ENCODE results near the gene TMEM45A. TPM values are rescaled to one million over a fixed set of nuclear protein-coding genes. Genes with fewer than 3 reads are reported as not detected.

TMEM45A gene
- total RNA-seq, 1 experiment from 2014 or later = 6.6 TPM

- Mint-ChIP-seq H3K4me3 (no peak overlapping the region), H3K36me3 (peaks cover 8% of the 10 kb centered on the region), H3K4me1 (peaks cover 5% of the 10 kb centered on the region; the same call in 1 of the 2 replicates), H3K27ac (no peak overlapping the region; the same call in 1 of the 2 replicates), H3K9me3 (peaks cover 14% of the 10 kb centered on the region), H3K27me3 (ENCODE audit: low read depth) (peaks cover 3% of the 10 kb centered on the region)
- ATAC-seq (no peak), DNase-seq (ENCODE audit: low spot score) (no peak)
- ChIA-PET CTCF (interaction anchor here (1.9 kb wide), 1 partner anchor 19 kb away, joined by 7 read pairs; no protein-coding TSS in a partner anchor), POLR2A (no interaction called here)
- TF ChIP-seq ATF1 (CRISPR knock-in tag; IDR thresholded peaks at IDR 0.05) (no peak), GABPB1 (CRISPR knock-in tag; IDR thresholded peaks at IDR 0.05) (no peak), CREB1 (CRISPR knock-in tag; IDR thresholded peaks at IDR 0.05) (no peak), ZNF232 (CRISPR knock-in tag; IDR thresholded peaks at IDR 0.05) (no peak), TP53 (CRISPR knock-in tag; IDR thresholded peaks at IDR 0.05) (no peak), KAT7 (CRISPR knock-in tag; IDR thresholded peaks at IDR 0.05; ENCODE audit: borderline replicate concordance) (no peak), GRHL2 (CRISPR knock-in tag; IDR thresholded peaks at IDR 0.05; ENCODE audit: insufficient replicate concordance, severe bottlenecking) (no peak), JAZF1 (CRISPR knock-in tag; IDR thresholded peaks at IDR 0.05) (no peak)
- TF ChIP-seq, protein P1, sequence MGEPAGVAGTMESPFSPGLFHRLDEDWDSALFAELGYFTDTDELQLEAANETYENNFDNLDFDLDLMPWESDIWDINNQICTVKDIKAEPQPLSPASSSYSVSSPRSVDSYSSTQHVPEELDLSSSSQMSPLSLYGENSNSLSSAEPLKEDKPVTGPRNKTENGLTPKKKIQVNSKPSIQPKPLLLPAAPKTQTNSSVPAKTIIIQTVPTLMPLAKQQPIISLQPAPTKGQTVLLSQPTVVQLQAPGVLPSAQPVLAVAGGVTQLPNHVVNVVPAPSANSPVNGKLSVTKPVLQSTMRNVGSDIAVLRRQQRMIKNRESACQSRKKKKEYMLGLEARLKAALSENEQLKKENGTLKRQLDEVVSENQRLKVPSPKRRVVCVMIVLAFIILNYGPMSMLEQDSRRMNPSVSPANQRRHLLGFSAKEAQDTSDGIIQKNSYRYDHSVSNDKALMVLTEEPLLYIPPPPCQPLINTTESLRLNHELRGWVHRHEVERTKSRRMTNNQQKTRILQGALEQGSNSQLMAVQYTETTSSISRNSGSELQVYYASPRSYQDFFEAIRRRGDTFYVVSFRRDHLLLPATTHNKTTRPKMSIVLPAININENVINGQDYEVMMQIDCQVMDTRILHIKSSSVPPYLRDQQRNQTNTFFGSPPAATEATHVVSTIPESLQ (CRISPR knock-in tag; IDR thresholded peaks at IDR 0.05) = no peak
- TF ChIP-seq, protein P2, sequence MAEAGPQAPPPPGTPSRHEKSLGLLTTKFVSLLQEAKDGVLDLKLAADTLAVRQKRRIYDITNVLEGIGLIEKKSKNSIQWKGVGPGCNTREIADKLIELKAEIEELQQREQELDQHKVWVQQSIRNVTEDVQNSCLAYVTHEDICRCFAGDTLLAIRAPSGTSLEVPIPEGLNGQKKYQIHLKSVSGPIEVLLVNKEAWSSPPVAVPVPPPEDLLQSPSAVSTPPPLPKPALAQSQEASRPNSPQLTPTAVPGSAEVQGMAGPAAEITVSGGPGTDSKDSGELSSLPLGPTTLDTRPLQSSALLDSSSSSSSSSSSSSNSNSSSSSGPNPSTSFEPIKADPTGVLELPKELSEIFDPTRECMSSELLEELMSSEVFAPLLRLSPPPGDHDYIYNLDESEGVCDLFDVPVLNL (CRISPR knock-in tag; IDR thresholded peaks at IDR 0.05; ENCODE audit: borderline replicate concordance, low read depth) = no peak
Observed at GRCh38 chr3:100482176-100482575, 10.2 kb upstream of the TMEM45A start.

GRCh38 chr3:100483529-100483928 is 8.9 kb upstream of the TMEM45A start:
- Mint-ChIP-seq H3K9me3 (peaks cover 17% of the 10 kb centered on the region), H3K4me1 (peaks cover 5% of the 10 kb centered on the region; the same call in 1 of the 2 replicates), H3K4me3 (no peak overlapping the region), H3K27ac (no peak overlapping the region), H3K27me3 (ENCODE audit: low read depth) (peaks cover 8% of the 10 kb centered on the region), H3K36me3 (peaks cover 8% of the 10 kb centered on the region)
- CTCF ChIA-PET = no interaction called here
- ATAC-seq (no peak), DNase-seq (ENCODE audit: low spot score) (no peak)
- TF ChIP-seq TCF7 (CRISPR knock-in tag; IDR thresholded peaks at IDR 0.05; ENCODE audit: low read depth) (no peak), PREB (CRISPR knock-in tag; IDR thresholded peaks at IDR 0.05; ENCODE audit: borderline replicate concordance) (no peak), IRF2 (CRISPR knock-in tag; IDR thresholded peaks at IDR 0.05; ENCODE audit: borderline replicate concordance, low read depth) (no peak), MLX (CRISPR knock-in tag; IDR thresholded peaks at IDR 0.05) (no peak), ETV6 (CRISPR knock-in tag; IDR thresholded peaks at IDR 0.05) (no peak), SOX15 (CRISPR knock-in tag; IDR thresholded peaks at IDR 0.05) (no peak)
- POLR2A ChIA-PET = no interaction called here

GRCh38 chr3:100486808-100487207 is 5.6 kb upstream of the TMEM45A start:
- Mint-ChIP-seq H3K36me3 (no peaks in the 10 kb centered on the region), H3K27ac (no peak overlapping the region), H3K27me3 (ENCODE audit: low read depth) (peaks cover 5% of the 10 kb centered on the region), H3K9me3 (peaks cover 7% of the 10 kb centered on the region), H3K4me3 (no peak overlapping the region), H3K4me1 (peaks cover 15% of the 10 kb centered on the region)
- no peak for DNase-seq (ENCODE audit: low spot score)
- ChIA-PET POLR2A (no interaction called here), CTCF (interaction anchor here (0.7 to 1.0 kb wide), 2 partner anchors 24 to 154 kb away, joined by 3 to 6 read pairs; no protein-coding TSS in a partner anchor)
- no peak for ATAC-seq
- TF ChIP-seq ZNF219 (CRISPR knock-in tag; IDR thresholded peaks at IDR 0.05; ENCODE audit: borderline replicate concordance) = no peak
- TF ChIP-seq, protein P3, sequence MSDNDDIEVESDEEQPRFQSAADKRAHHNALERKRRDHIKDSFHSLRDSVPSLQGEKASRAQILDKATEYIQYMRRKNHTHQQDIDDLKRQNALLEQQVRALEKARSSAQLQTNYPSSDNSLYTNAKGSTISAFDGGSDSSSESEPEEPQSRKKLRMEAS (CRISPR knock-in tag; IDR thresholded peaks at IDR 0.05) = no peak
- no peak for TF ChIP-seq ELF4 (CRISPR knock-in tag; IDR thresholded peaks at IDR 0.05; ENCODE audit: low read depth)
- no peak for TF ChIP-seq MLX (CRISPR knock-in tag; IDR thresholded peaks at IDR 0.05)
